ENCODE measurements around the gene NFAM1.

Gene NFAM1

DNA sequence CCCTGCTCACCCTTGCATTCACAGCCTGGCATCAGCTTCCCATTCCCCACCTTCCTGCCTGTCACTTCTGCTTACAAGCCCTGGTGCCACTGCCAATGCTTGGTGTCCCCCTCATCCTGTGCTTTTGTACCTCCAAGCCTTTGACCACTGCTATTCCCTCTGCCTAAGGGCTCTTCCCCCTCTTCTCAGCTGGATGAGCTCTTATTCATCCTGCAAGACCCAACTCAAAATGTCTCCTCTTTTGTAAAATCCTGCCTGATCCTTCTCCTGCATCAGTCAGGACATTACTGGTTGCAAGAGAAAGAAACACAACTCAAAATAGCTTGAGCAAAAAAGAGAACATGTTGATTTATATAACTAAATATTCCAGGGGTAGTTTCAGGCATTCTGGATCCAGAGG is 94.8 kb downstream of the NFAM1 start:
- in situ Hi-C loops (cut with MboI; ENCODE audit: low sequenced_read_pairs), result no loop called here

DNA sequence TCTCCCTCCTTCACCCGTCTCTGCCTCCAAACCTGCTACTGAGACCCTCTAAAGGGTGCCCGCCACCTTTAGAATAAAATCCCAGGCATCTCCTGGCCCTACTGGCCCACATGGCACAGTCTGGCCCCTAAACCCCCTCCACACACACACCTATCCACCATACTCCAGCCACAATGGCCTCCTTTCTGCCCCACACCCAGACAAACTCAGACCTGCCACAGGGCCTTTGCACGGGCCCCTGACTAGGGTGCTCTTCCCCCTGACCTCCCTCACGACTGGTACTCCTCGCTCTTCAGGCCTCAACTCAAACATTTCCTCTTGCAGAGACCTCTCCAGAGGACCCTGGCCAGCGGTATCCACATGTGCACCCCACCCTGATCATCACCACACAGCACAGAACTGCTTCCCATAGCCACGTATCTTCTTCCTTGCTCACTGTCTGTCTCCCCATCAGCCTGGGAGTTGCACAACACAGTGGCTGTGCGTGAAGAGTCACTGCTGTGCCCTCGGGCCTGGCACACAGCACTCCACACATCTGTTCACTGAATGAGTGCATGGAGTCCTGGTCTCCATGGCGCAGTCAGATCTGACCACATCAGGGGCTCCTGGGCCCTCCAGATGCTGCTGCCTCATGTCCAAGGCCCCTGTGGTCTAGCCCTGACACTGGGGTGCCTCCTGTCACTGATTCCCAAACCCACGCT is 95.5 kb downstream of the NFAM1 start:
- in situ Hi-C loops (cut with MboI; ENCODE audit: low sequenced_read_pairs), result no loop called here

DNA sequence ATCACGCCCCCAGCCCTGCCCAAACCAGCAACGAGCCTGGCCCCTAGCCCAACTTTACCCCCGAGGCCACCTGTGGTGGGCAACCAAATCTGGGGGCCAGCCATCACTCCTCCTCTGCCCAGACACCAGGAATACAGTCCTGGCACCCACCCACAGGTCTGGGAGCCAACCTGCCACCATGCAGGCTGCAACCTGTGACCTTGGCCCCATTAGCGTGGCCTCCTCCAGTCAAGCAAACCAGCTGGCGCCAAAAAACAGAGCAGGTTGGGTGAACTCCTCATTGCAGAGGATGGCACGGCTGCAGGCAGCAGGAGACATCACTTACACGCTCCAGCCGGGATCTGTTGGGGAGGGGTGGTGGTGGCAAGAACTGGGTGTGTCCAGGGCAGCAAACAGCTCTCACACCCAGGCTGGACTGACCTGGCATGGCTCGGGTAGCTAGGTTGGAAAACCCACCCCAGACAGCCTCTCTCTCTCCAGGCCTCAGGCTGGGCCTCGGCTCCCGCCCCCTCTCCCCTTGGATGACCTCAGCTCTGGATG is 96.3 kb downstream of the NFAM1 start:
- in situ Hi-C loops (cut with MboI; ENCODE audit: low sequenced_read_pairs), result no loop called here

DNA sequence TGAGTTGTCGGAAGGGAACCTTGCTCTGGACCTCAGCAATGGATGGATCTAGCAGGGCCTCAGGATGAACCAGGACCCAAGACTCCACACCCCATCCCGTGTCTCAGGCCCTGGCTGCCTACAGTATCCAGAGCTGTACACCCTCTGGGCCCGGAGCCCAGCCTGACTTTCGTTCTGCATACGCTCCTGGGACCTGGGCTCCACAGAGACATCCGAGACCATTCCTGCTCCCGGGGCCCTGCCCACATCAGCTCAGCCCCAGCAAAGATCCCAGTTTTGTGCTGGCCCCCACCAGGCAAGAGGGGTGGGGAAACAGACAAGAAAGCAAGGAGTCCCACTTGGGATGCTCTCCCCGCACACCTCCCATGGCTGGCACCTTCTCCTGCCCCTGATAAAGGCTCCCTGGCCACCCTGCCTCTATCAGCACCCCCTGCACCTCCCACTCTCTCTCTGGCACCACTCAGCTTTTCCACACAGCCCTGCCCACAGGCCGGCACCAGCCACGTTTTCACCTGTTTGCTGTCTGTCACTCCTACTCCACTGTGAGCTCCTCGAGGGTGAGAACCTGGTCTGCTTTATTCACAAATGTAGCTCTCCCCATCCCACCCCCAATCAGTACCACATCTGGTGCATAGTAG is 97.2 kb downstream of the NFAM1 start:
- in situ Hi-C loops (cut with MboI; ENCODE audit: low sequenced_read_pairs), result no loop called here

DNA sequence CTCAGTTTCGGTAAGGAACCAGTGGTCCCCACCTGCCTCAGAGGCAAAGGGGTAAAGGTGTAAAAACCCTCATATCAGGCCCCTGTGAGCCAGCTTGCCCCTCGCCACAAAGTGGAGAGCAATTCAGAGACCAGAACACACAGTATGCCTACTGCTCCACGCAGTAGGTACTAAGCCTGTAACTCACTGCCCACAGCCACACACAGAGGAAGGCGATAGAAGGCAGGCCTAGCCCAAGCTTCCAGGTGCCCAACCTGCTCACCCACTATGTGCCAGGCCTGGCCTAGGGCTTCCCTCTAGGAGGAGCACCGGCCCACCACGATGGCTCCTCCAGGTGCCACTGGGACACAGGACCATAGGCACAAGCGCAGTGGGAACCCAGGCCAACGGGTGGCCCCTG is 98.7 kb downstream of the NFAM1 start:
- in situ Hi-C loops (cut with MboI; ENCODE audit: low sequenced_read_pairs), result no loop called here

DNA sequence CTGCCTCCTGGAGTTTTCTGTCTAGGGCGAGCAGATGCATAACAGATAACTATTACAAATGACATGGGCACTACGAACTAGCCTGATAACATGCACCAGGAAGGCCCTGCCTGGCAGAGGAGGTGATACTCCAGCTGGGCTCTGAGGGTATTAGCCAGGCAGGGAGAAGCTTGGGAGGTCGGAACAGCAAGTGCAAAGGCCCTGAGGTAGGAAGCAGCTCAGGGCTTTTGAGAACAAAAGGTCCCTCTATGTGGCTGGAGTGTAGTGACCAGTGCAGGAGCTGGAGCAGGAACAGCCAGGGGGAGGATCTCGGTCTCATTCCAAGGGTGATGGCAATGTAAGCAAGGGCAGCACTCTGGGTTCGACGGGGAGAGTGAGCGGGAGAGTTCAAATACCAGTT is 100.1 kb downstream of the NFAM1 start:
- in situ Hi-C loops (cut with MboI; ENCODE audit: low sequenced_read_pairs), result no loop called here

DNA sequence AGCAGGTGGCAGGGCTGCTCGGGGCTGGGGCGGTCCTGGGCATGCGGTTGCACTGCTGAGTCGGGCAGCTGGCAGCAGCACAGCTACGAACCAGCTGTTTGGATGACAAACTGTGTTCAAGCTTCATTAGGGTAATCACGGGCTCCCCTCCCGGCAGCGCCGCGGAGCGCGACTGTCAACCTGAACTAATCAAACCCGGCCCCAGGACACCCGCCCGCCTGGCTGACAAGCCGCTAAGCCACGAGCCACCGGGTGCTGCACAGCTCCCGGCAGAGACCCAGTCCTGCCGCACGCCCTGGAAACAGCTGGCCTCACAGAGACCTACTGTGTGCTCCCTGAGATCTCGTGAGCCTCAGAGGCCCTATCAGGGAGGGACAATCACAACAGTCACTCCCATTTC is 101.2 kb downstream of the NFAM1 start:
- in situ Hi-C loops (cut with MboI; ENCODE audit: low sequenced_read_pairs), result no loop called here
